Natural killer cell (primary cell): ENCODE measurements around the gene DENND2A. TPM values are rescaled to one million over a fixed set of nuclear protein-coding genes. Genes with fewer than 3 reads are reported as not detected.

Experiments
- ATAC-seq, 3 donors: fragments of 150-1000 bp in 2 of 3; fragments of 200-7000 bp in 1 of 3; cut with Tn5 transposase; 1 replicate in 1 of 3; 2 replicates in 2 of 3; pipeline ENCODE4 v1.10.0; 2021; ENCODE audit warnings: mild to moderate bottlenecking in 2 of 3, moderate library complexity in 2 of 3
- DNase-seq, 2 donors: peaks; one replicate each; pipeline versions ENCODE4 v3.0.0 to v3.0.0-alpha.2; 2013 to 2021; ENCODE audit warnings: mixed read lengths in 1 of 2
- H3K27ac ChIP-seq: one replicate; pipeline ENCODE4 v1.5.1; 2013; ENCODE audit warnings: mild to moderate bottlenecking, low read length
- H3K27me3 ChIP-seq: one replicate; pipeline ENCODE4 v1.6.1; 2013; ENCODE audit warnings: low read length; ENCODE audit not compliant: control insufficient read depth, insufficient read depth
- H3K36me3 ChIP-seq: one replicate; pipeline ENCODE4 v1.6.1; 2013; ENCODE audit warnings: low read length; ENCODE audit not compliant: control insufficient read depth, insufficient read depth
- H3K4me1 ChIP-seq: one replicate; pipeline ENCODE4 v1.6.1; 2013; ENCODE audit warnings: low read length; ENCODE audit not compliant: control insufficient read depth, insufficient read depth
- H3K4me3 ChIP-seq: one replicate; pipeline ENCODE4 v1.5.1; 2013; ENCODE audit warnings: low read length
- H3K9me3 ChIP-seq: one replicate; pipeline ENCODE4 v1.6.1; 2013; ENCODE audit warnings: low read length; ENCODE audit not compliant: control insufficient read depth, insufficient read depth
- H3K27ac Mint-ChIP-seq, 2 donors: one replicate each; pipeline ENCODE4 v1.8.0; 2022; ENCODE audit warnings: mild to moderate bottlenecking in 2 of 2, mixed read lengths in 2 of 2, moderate library complexity in 1 of 2
- H3K27me3 Mint-ChIP-seq, 2 donors: one replicate each; pipeline ENCODE4 v1.8.0; 2022; ENCODE audit warnings: low read depth in 2 of 2, mixed read lengths in 2 of 2
- H3K36me3 Mint-ChIP-seq: one replicate; pipeline ENCODE4 v1.8.0; 2022; ENCODE audit warnings: mixed read lengths
- H3K4me1 Mint-ChIP-seq, 2 donors: one replicate each; pipeline ENCODE4 v1.8.0; 2022; ENCODE audit warnings: mixed read lengths in 2 of 2
- H3K4me3 Mint-ChIP-seq: one replicate; pipeline ENCODE4 v1.8.0; 2022; ENCODE audit warnings: mild to moderate bottlenecking, moderate library complexity, mixed read lengths
- H3K9me3 Mint-ChIP-seq, 2 donors: one replicate each; pipeline ENCODE4 v1.8.0; 2022; ENCODE audit warnings: mixed read lengths in 2 of 2
- CTCF ChIP-seq: fragments of 200-600 bp; IDR thresholded peaks from one replicate; pipeline ENCODE4 v1.8.0; 2022; ENCODE audit warnings: antibody characterized with exemption
- WGBS: methylation state at CpG from one replicate; pipeline ENCODE4 v1.1.7; 2013; ENCODE audit warnings: missing lambda C conversion rate; ENCODE audit not compliant: insufficient coverage; 5-methylcytosine and 5-hydroxymethylcytosine counted together
- intact Hi-C: fragments of 100-400 bp; cut with micrococcal nuclease; formaldehyde crosslinking; loops from one replicate; pipeline ENCODE4 v1.14.2; 2022
- total RNA-seq, 4 donors: library from RNA; stranded (reverse); fragments of 120-200 nt in 1 of 4; gene quantifications; one replicate each; pipeline versions ENCODE4 v1.2.3 to v1.2.4, GENCODE V29; 2013 to 2022

The DENND2A gene
- total RNA-seq, 3 donors from 2014 or later (not counting 1 experiment from before 2014, with no cell fraction given), result 0.12 TPM; not detected in 2

- H3K9me3 ChIP-seq, result no peaks in the 10 kb centered on the region
- no peak for TF ChIP-seq CTCF
- H3K27ac ChIP-seq, result no peak overlapping the region
- H3K27me3 ChIP-seq, result no peaks in the 10 kb centered on the region
- no peak overlapping the region for H3K4me3 ChIP-seq
- H3K4me1 ChIP-seq, result no peaks in the 10 kb centered on the region
- no peak for DNase-seq
- intact Hi-C loops, result no loop called here
- no peak overlapping the region for H3K27ac Mint-ChIP-seq
- peaks cover 6 to 8% of the 10 kb centered on the region in 2 donors for H3K27me3 Mint-ChIP-seq
- H3K9me3 Mint-ChIP-seq, result no peaks in the 10 kb centered on the region
- no peaks in the 10 kb centered on the region for H3K36me3 ChIP-seq
- H3K4me3 Mint-ChIP-seq, result no peak overlapping the region
- no peaks in the 10 kb centered on the region for H3K36me3 Mint-ChIP-seq
- 91% methylated on average over 5 of the region's 5 CpGs for WGBS
- H3K4me1 Mint-ChIP-seq, result no peaks in the 10 kb centered on the region
- ATAC-seq, result no peak
Observed at GRCh38 chr7:140605337-140605736, 35.3 kb downstream of the DENND2A start.

- no peak for ATAC-seq
- H3K4me3 Mint-ChIP-seq, result no peak overlapping the region
- H3K27ac ChIP-seq, result no peak overlapping the region
- intact Hi-C loops, result no loop called here
- no peaks in the 10 kb centered on the region for H3K9me3 ChIP-seq
- no peaks in the 10 kb centered on the region for H3K36me3 ChIP-seq
- peaks cover 11 to 12% of the 10 kb centered on the region in 2 donors for H3K27me3 Mint-ChIP-seq
- H3K9me3 Mint-ChIP-seq, result no peaks in the 10 kb centered on the region
- no peaks in the 10 kb centered on the region for H3K4me1 ChIP-seq
- no peaks in the 10 kb centered on the region for H3K36me3 Mint-ChIP-seq
- 97% methylated on average over 4 of the region's 4 CpGs for WGBS
- H3K27me3 ChIP-seq, result no peaks in the 10 kb centered on the region
- DNase-seq, result no peak
- H3K4me3 ChIP-seq, result no peak overlapping the region
- H3K27ac Mint-ChIP-seq, result no peak overlapping the region
- H3K4me1 Mint-ChIP-seq, result no peaks in the 10 kb centered on the region
- no peak for TF ChIP-seq CTCF
Observed at GRCh38 chr7:140604760-140605159, 35.9 kb downstream of the DENND2A start.

GRCh38 chr7:140604076-140604475, 36.5 kb downstream of the DENND2A start:
- Histone ChIP-seq H3K27me3 (no peaks in the 10 kb centered on the region), H3K9me3 (no peaks in the 10 kb centered on the region), H3K27ac (no peak overlapping the region), H3K4me3 (no peak overlapping the region), H3K4me1 (no peaks in the 10 kb centered on the region), H3K36me3 (no peaks in the 10 kb centered on the region)
- intact Hi-C loops, result no loop called here
- 96% methylated on average over 5 of the region's 7 CpGs for WGBS
- DNase-seq (no peak), ATAC-seq (no peak)
- no peaks in the 10 kb centered on the region for H3K9me3 Mint-ChIP-seq
- H3K36me3 Mint-ChIP-seq, result no peaks in the 10 kb centered on the region
- H3K27ac Mint-ChIP-seq, result no peak overlapping the region
- H3K4me3 Mint-ChIP-seq, result no peak overlapping the region
- H3K4me1 Mint-ChIP-seq, result no peaks in the 10 kb centered on the region
- H3K27me3 Mint-ChIP-seq, result peaks cover 12 to 15% of the 10 kb centered on the region in 2 donors
- no peak for TF ChIP-seq CTCF

GRCh38 chr7:140601566-140602174, 38.9 kb downstream of the DENND2A start:
- intact Hi-C loops, result no loop called here

More at GRCh38 chr7:140601566-140602174, 38.9 kb downstream of the DENND2A start:
- peaks cover 11 to 33% of the 10 kb centered on the region in 2 donors for H3K27me3 Mint-ChIP-seq
- H3K4me3 Mint-ChIP-seq, result no peak overlapping the region
- no peaks in the 10 kb centered on the region for H3K4me1 ChIP-seq
- H3K4me3 ChIP-seq, result no peak overlapping the region
- no peaks in the 10 kb centered on the region for H3K36me3 Mint-ChIP-seq
- no peaks in the 10 kb centered on the region for H3K9me3 ChIP-seq
- H3K36me3 ChIP-seq, result no peaks in the 10 kb centered on the region
- ATAC-seq (no peak), DNase-seq (no peak)
- no peak overlapping the region for H3K27ac Mint-ChIP-seq
- no peaks in the 10 kb centered on the region for H3K9me3 Mint-ChIP-seq
- 86% methylated on average over 20 of the region's 21 CpGs for WGBS
- no peak overlapping the region for H3K27ac ChIP-seq
- H3K4me1 Mint-ChIP-seq, result no peaks in the 10 kb centered on the region
- TF ChIP-seq CTCF, result no peak
- H3K27me3 ChIP-seq, result no peaks in the 10 kb centered on the region
